Type B pancreatic cell (in vitro differentiated cells): ENCODE results near the gene ZDHHC9. TPM values are rescaled to one million over a fixed set of nuclear protein-coding genes. Genes with fewer than 3 reads are reported as not detected.
"Not testable (repeated sequence)": the region's sequence is repeated elsewhere in the genome, so short reads cannot be mapped to it uniquely, and the experiment has no call there.

Experiments used
- DNase-seq: peaks from one replicate; pipeline ENCODE4 v3.0.0; 2021; ENCODE audit warnings: mixed read lengths; ENCODE audit not compliant: unreplicated experiment; ENCODE audit errors: extremely low spot score
- H3K27ac Mint-ChIP-seq: 2 replicates; pipeline ENCODE4 v1.8.0; 2021; ENCODE audit warnings: mild to moderate bottlenecking, mixed read lengths
- H3K27me3 Mint-ChIP-seq: 2 replicates; pipeline ENCODE4 v1.8.0; 2021; ENCODE audit warnings: mixed read lengths
- H3K36me3 Mint-ChIP-seq: 2 replicates; pipeline ENCODE4 v1.8.0; 2021; ENCODE audit warnings: mixed read lengths
- H3K4me1 Mint-ChIP-seq: one replicate; pipeline ENCODE4 v1.8.0; 2021; ENCODE audit warnings: mixed read lengths; ENCODE audit not compliant: unreplicated experiment
- H3K4me3 Mint-ChIP-seq: 2 replicates; pipeline ENCODE4 v1.8.0; 2021; ENCODE audit warnings: mild to moderate bottlenecking, mixed read lengths
- H3K9me3 Mint-ChIP-seq: 2 replicates; pipeline ENCODE4 v1.8.0; 2021; ENCODE audit warnings: mixed read lengths
- CTCF ChIP-seq: fragments of 200-600 bp; sonication (generic); conservative IDR thresholded peaks from 2 replicates; pipeline ENCODE4 v1.5.0; 2021; ENCODE audit warnings: antibody characterized with exemption, mild to moderate bottlenecking
- long read RNA-seq: library from polyadenylated mRNA; unstranded; transcript quantifications from one replicate; pipeline ENCODE4 v2.0.0, GENCODE V29; 2020
- total RNA-seq: library from RNA; stranded (reverse); gene quantifications from 2 replicates; pipeline ENCODE4 v1.2.1, GENCODE V29; 2021; ENCODE audit warnings: low replicate concordance

Gene ZDHHC9
- 35.3 and 56.6 TPM in 2 replicates for total RNA-seq
- long read RNA-seq, full-length matches to known transcripts, result 53 of 75 reads
- long read RNA-seq, partial matches to known transcripts, result 15 of 75 reads
- long read RNA-seq, other reads (novel, unspliced or antisense), result 7 of 75 reads

- TF ChIP-seq CTCF, result no peak
- Mint-ChIP-seq H3K4me3 (peak within 1 kb of the TSS; percentile 97), H3K9me3 (no peaks in the 10 kb centered on the region), H3K27ac (peak within 1 kb of the TSS; percentile 86), H3K36me3 (peaks cover 5% of the 10 kb centered on the region), H3K27me3 (peaks cover 15% of the 10 kb centered on the region), H3K4me1 (peaks cover 23% of the 10 kb centered on the region)
- peak; percentile 87 for DNase-seq
Measured at GRCh38 chrX:129843459-129844306, at the start of gene ZDHHC9. Gene ZDHHC9 (minus strand): TSS chrX:129843886. CDS start chrX:129841945, 1,941 bp downstream.

DNA sequence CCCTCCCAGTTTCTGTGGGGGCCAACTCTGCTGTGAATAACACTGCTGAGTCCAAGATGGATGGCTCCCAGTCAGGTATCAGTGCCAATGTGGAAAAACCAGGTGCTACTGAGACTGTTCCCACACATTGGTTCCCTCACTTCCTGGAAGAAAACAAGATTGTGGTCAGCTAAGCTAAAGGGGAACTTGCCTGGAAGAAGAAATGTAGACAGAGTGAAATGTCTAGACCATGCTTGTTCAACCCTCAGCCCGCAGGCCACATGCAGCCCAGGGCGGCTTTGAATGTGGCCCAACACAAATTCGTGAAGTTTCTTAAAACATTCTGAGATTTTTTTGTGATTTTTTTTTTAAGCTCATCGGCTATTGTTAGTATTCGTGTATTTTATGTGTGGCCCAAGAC is 33.7 kb upstream of the ZDHHC9 start:
- no peaks in the 10 kb centered on the region for H3K36me3 Mint-ChIP-seq
- H3K4me3 Mint-ChIP-seq, result no peak overlapping the region
- TF ChIP-seq CTCF, result no peak
- no peak for DNase-seq
- H3K27ac Mint-ChIP-seq, result no peak overlapping the region
- no peaks in the 10 kb centered on the region for H3K4me1 Mint-ChIP-seq
- peaks cover 3% of the 10 kb centered on the region for H3K27me3 Mint-ChIP-seq
- no peaks in the 10 kb centered on the region for H3K9me3 Mint-ChIP-seq

DNA sequence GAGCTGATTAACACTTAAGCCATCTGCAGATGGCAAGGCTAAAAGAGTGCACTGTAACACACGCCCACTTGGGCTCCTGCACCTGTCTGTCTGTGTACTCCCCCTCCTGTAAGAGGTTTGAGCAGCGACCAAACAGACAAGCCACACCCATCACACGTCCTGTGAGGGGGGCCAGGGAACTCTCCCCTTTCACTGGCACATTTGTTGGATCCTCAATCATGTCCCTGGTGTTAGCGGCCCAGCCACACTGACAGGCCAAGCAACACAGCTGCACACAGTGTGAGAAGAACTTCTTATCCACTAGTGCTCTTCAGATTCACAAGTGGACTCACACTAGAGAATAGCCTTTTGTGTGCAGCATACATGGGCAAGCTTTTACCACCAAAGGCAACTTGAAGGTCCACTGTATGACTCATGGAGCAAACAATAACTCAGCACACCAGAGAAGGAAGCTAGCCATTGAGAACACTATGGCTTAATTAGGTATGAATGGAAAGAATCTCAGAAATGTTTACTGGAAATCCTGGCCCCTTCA is 33.2 kb upstream of the ZDHHC9 start:
- Mint-ChIP-seq H3K36me3 (no peaks in the 10 kb centered on the region), H3K27ac (no peak overlapping the region), H3K27me3 (no peaks in the 10 kb centered on the region), H3K4me3 (no peak overlapping the region), H3K4me1 (no peaks in the 10 kb centered on the region), H3K9me3 (no peaks in the 10 kb centered on the region)
- TF ChIP-seq CTCF, result no peak
- DNase-seq, result no peak

- Mint-ChIP-seq H3K27ac (no peak overlapping the region), H3K36me3 (no peaks in the 10 kb centered on the region)
- TF ChIP-seq CTCF, result no peak
Measured at GRCh38 chrX:129875669-129876068, 32.0 kb upstream of the ZDHHC9 start.

DNA sequence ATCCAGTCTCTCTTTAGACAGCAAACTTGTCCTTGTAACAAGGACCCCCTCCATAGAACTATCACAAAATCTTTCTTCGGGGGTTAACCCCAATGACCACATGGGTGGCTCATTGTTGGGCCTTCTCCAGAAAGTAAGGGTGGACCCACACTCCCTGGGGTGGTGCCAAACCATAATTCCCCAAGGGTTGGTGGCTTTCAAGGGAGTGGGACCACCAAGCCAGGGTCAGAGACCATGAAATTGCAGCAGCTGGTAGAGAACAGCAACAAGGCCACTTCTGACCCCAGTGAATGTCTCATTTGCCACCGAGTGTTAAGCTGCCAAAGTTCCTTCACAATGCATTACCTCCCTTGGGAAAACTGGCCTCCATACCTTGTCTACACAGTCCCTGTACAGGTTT is 28.8 kb upstream of the ZDHHC9 start:
- no peak for DNase-seq
- no peak for TF ChIP-seq CTCF
- Mint-ChIP-seq H3K4me3 (no peak overlapping the region), H3K36me3 (no peaks in the 10 kb centered on the region), H3K27me3 (peaks cover 4% of the 10 kb centered on the region), H3K9me3 (no peaks in the 10 kb centered on the region), H3K4me1 (no peaks in the 10 kb centered on the region), H3K27ac (no peak overlapping the region)

More at GRCh38 chrX:129875669-129876068, 32.0 kb upstream of the ZDHHC9 start:
- Mint-ChIP-seq H3K4me3 (no peak overlapping the region), H3K27me3 (peaks cover 4% of the 10 kb centered on the region), H3K9me3 (no peaks in the 10 kb centered on the region), H3K4me1 (no peaks in the 10 kb centered on the region)
- DNase-seq, result no peak

DNA sequence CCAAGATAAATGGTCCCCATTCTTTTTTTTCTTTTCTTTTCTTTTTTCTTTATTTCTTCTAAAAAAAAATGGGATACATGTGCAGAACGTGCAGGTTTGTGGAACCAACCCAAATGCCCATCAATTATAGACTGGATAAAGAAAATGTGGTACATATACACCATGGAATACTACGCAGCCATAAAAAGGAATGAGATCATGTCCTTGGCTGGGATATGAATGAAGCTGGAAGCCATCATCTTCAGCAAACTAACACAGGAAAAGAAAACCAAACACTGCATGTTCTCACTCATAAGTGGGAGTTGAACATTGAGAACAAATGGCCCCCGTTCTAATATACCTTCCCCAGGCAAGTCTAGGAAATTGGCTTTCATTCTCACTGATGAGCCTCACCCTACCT is 22.6 kb upstream of the ZDHHC9 start:
- H3K4me3 Mint-ChIP-seq, H3K27ac Mint-ChIP-seq, H3K36me3 Mint-ChIP-seq, DNase-seq, H3K9me3 Mint-ChIP-seq, H3K4me1 Mint-ChIP-seq: not testable (repeated sequence)
- H3K27me3 Mint-ChIP-seq, result peaks cover 11% of the 10 kb centered on the region

DNA sequence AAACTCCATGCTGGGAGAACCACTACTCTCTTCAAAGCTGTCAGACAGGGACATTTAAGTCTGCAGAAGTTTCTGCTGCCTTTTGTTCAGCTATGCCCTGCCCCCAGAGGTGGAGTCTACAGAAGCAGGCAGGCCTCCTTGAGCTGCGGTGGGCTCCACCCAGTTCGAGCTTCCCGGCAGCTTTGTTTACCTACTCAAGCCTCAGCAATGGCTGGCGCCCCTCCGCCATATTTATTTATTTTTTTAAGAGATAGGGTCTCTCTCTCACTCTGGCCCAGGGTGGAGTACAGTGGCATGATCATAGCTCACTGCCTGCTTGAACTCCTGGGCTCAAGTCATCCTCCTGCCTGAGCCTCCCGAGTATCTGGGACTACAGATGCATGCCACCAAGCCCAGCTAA is 15.4 kb upstream of the ZDHHC9 start:
- not testable (repeated sequence) for H3K4me1 Mint-ChIP-seq, H3K36me3 Mint-ChIP-seq, DNase-seq, H3K9me3 Mint-ChIP-seq, H3K4me3 Mint-ChIP-seq, H3K27ac Mint-ChIP-seq
- peaks cover 11% of the 10 kb centered on the region for H3K27me3 Mint-ChIP-seq

GRCh38 chrX:129851825-129852224 is 8.1 kb upstream of the ZDHHC9 start:
- not testable (repeated sequence) for H3K27ac Mint-ChIP-seq, H3K9me3 Mint-ChIP-seq, DNase-seq, H3K36me3 Mint-ChIP-seq, H3K4me3 Mint-ChIP-seq, H3K4me1 Mint-ChIP-seq
- H3K27me3 Mint-ChIP-seq, result peaks cover 11% of the 10 kb centered on the region
